Small intestine (tissue), 16 donors: ENCODE measurements around the gene DCUN1D3. TPM values are rescaled to one million over a fixed set of nuclear protein-coding genes. Genes with fewer than 3 reads are reported as not detected.
"Not testable (repeated sequence)": the region's sequence is repeated elsewhere in the genome, so short reads cannot be mapped to it uniquely, and the experiment has no call there.

Source experiments
- DNase-seq, 2 donors: peaks; one replicate each; pipeline versions ENCODE4 v3.0.0 to v3.0.0-alpha.2; 2013
- FAIRE-seq: peaks from 2 replicates; lab custom pipeline; 2012; peaks lifted over from hg19 to GRCh38; lab: Jason Lieb, UNC
- H3K27ac ChIP-seq, 3 donors: one replicate each; pipeline ENCODE4 v1.5.1; 2013; ENCODE audit warnings: low read length in 2 of 3, mild to moderate bottlenecking in 2 of 3, control low read depth in 1 of 3, inconsistent platforms in 1 of 3, low read depth in 1 of 3, moderate library complexity in 1 of 3
- H3K27me3 ChIP-seq, 3 donors: one replicate each; pipeline ENCODE4 v1.6.1; 2013; ENCODE audit warnings: low read length in 3 of 3, inconsistent platforms in 1 of 3; ENCODE audit not compliant: control insufficient read depth in 3 of 3, insufficient read depth in 3 of 3
- H3K36me3 ChIP-seq, 3 donors: one replicate each; pipeline ENCODE4 v1.6.1; 2013; ENCODE audit warnings: low read length in 3 of 3, inconsistent platforms in 1 of 3, low read depth in 1 of 3, mild to moderate bottlenecking in 1 of 3, moderate library complexity in 1 of 3; ENCODE audit not compliant: control insufficient read depth in 3 of 3, insufficient read depth in 2 of 3
- H3K4me1 ChIP-seq, 3 donors: one replicate each; pipeline ENCODE4 v1.6.1; 2013; ENCODE audit warnings: low read length in 2 of 3, inconsistent platforms in 1 of 3, low read depth in 1 of 3, mild to moderate bottlenecking in 1 of 3, moderate library complexity in 1 of 3; ENCODE audit not compliant: control insufficient read depth in 3 of 3, insufficient read depth in 2 of 3
- H3K4me3 ChIP-seq, 3 donors: one replicate each; pipeline ENCODE4 v1.5.1; 2013; ENCODE audit warnings: low read length in 3 of 3, control low read depth in 1 of 3, inconsistent platforms in 1 of 3, low read depth in 1 of 3, mild to moderate bottlenecking in 1 of 3, moderate library complexity in 1 of 3
- H3K9me3 ChIP-seq, 2 donors: one replicate each; pipeline ENCODE4 v1.6.1; 2013; ENCODE audit warnings: low read depth in 1 of 2, low read length in 1 of 2; ENCODE audit not compliant: control insufficient read depth in 2 of 2, insufficient read depth in 1 of 2
- WGBS, 3 donors: extraction: QIAGEN DNeasy Blood & Tissue Kit; methylation state at CpG; one replicate each; pipeline ENCODE4 v1.1.7; 2013; 5-methylcytosine and 5-hydroxymethylcytosine counted together
- long read RNA-seq, 10 donors: transcript quantifications; one replicate each; lab custom pipeline, GENCODE V29; 2026
- polyA plus RNA-seq, 4 donors: library from polyadenylated mRNA; stranded (reverse) in 3 of 4; unstranded in 1 of 4; fragments of 200-250 nt in 3 of 4; fragments of 120-200 nt in 1 of 4; gene quantifications; one replicate each; pipeline versions ENCODE4 v1.2.1 to v1.2.3, GENCODE V29; 2013
- donor health status: healthy with polysubstance abuse.
- donor health status: control.
- donor health status: control.
- donor health status: Bipolar disorder and iron deficiency.
- donor health status: healthy.

Gene DCUN1D3, protein sequence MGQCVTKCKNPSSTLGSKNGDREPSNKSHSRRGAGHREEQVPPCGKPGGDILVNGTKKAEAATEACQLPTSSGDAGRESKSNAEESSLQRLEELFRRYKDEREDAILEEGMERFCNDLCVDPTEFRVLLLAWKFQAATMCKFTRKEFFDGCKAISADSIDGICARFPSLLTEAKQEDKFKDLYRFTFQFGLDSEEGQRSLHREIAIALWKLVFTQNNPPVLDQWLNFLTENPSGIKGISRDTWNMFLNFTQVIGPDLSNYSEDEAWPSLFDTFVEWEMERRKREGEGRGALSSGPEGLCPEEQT
- polyA plus RNA-seq: 10 to 100 TPM in 1 of 4 donors, 1 to 10 TPM in 3; 1.6 to 18.0 (median 3.8) TPM
- long read RNA-seq, donor 1: 0 reads
- long read RNA-seq, donor 2, full-length matches to known transcripts: 3 of 8 reads
- long read RNA-seq, donor 2, partial matches to known transcripts: 0 of 8 reads
- long read RNA-seq, donor 2, other reads (novel, unspliced or antisense): 5 of 8 reads
- long read RNA-seq, donor 3, full-length matches to known transcripts: 4 of 4 reads
- long read RNA-seq, donor 3, partial matches to known transcripts: 0 of 4 reads
- long read RNA-seq, donor 3, other reads (novel, unspliced or antisense): 0 of 4 reads
- long read RNA-seq, donor 4: 0 reads
- long read RNA-seq, donor 5, full-length matches to known transcripts: 2 of 2 reads
- long read RNA-seq, donor 5, partial matches to known transcripts: 0 of 2 reads
- long read RNA-seq, donor 5, other reads (novel, unspliced or antisense): 0 of 2 reads
- long read RNA-seq, donor 6: 0 reads
- long read RNA-seq, donor 7, full-length matches to known transcripts: 3 of 3 reads
- long read RNA-seq, donor 7, partial matches to known transcripts: 0 of 3 reads
- long read RNA-seq, donor 7, other reads (novel, unspliced or antisense): 0 of 3 reads
- long read RNA-seq, donor 8: 0 reads
- long read RNA-seq, donor 9: 0 reads
- long read RNA-seq, donor 10: 0 reads

DNA sequence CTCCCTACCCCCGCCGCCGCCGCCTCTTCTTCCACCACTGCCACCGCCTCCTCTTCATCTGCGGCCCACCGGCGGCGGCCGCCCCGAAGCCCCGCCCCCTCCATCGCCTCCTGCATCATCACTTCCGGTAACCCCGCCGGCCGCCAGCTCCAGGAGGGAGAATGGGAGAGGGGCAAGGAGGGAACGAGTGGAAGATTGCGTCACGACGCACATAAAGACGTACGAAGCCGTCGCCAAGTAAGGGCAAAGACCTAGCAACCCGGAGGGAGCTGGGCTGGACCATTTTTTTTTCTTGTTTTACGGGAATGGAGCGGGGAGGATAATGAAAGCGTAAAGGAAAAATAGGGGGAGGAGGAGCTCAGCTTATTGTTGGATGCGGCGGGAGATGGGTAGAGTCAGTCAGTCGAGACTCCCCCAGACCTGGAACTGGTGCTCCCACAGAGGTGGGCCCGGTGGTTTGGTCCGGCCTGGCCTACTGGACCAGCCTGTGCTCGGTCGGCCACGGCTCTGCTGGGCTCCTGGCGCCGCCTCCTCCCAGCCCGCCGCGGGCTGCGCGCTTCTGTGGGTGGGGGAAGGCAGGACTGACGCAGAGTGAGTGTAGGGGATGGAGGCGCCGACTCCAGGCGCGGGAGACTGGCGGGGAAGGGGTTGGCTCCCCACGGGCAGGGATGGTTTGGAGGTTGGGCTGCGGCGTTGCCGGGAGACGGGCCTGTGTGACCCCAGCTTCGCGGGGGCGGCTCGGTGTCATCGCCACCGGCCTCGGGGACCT, at the start of gene DCUN1D3, which contains the start of gene LYRM1:
TSS of gene DCUN1D3 (minus strand) at position 60 of the 769 bp plus-strand sequence. CDS start 37,820 bp downstream, outside the sequence.
TSS of gene LYRM1 (plus strand) at position 473 of the 769 bp plus-strand sequence. CDS start 14,785 bp downstream, outside the sequence.
- Histone ChIP-seq H3K4me1 (peaks cover 2 to 51% (median 32%) of the 10 kb centered on the region in 3 donors), H3K36me3 (peaks cover 0 to 7% (median 0%) of the 10 kb centered on the region in 3 donors), H3K9me3 (no peaks in the 10 kb centered on the region), H3K27ac (peak within 1 kb of the TSS; percentile 88 to 99 (median 98)), H3K27me3 (no peaks in the 10 kb centered on the region), H3K4me3 (peak within 1 kb of the TSS; percentile 81 to 89 (median 84))
- 0 to 1% (median 0%) methylated on average over 56 to 62 of the region's 62 CpGs for WGBS, 3 donors
- DNase-seq (peak; percentile 97 to 99), FAIRE-seq (no peak)

- Histone ChIP-seq H3K4me3 (no peak overlapping the region), H3K9me3 (no peaks in the 10 kb centered on the region), H3K27me3 (no peaks in the 10 kb centered on the region), H3K36me3 (no peaks in the 10 kb centered on the region), H3K27ac (no peak overlapping the region), H3K4me1 (no peaks in the 10 kb centered on the region)
- DNase-seq (no peak), FAIRE-seq (no peak)
- 66 to 81% (median 73%) methylated on average over 3 of the region's 3 CpGs for WGBS, 3 donors
Measured at GRCh38 chr16:20949660-20950059, 49.5 kb upstream of the DCUN1D3 start.

GRCh38 chr16:20948444-20948843, 48.3 kb upstream of the DCUN1D3 start:
- no peaks in the 10 kb centered on the region for H3K27me3 ChIP-seq
- DNase-seq: no peak
- H3K27ac ChIP-seq: no peak overlapping the region
- H3K4me1 ChIP-seq: no peaks in the 10 kb centered on the region
- FAIRE-seq: no peak
- H3K4me3 ChIP-seq: no peak overlapping the region
- WGBS, 3 donors: 93 to 96% (median 93%) methylated on average over 9 of the region's 9 CpGs
- no peaks in the 10 kb centered on the region for H3K9me3 ChIP-seq
- H3K36me3 ChIP-seq: no peaks in the 10 kb centered on the region

- H3K4me1 ChIP-seq: no peaks in the 10 kb centered on the region
- H3K9me3 ChIP-seq: no peaks in the 10 kb centered on the region
- WGBS, 3 donors: 79 to 85% (median 83%) methylated on average over 8 of the region's 8 CpGs
- FAIRE-seq (no peak), DNase-seq (no peak)
- no peak overlapping the region for H3K27ac ChIP-seq
- no peak overlapping the region for H3K4me3 ChIP-seq
- H3K27me3 ChIP-seq: no peaks in the 10 kb centered on the region
- no peaks in the 10 kb centered on the region for H3K36me3 ChIP-seq
Measured at GRCh38 chr16:20946015-20946629, 46.0 kb upstream of the DCUN1D3 start.

GRCh38 chr16:20945575-20945875, 45.4 kb upstream of the DCUN1D3 start:
- not testable (repeated sequence) for FAIRE-seq, H3K9me3 ChIP-seq, H3K4me1 ChIP-seq, H3K27me3 ChIP-seq, DNase-seq, H3K36me3 ChIP-seq, H3K4me3 ChIP-seq, H3K27ac ChIP-seq
- WGBS, 3 donors: 94 to 96% (median 95%) methylated on average over 11 of the region's 11 CpGs

GRCh38 chr16:20944861-20945574, 44.9 kb upstream of the DCUN1D3 start:
- 81 to 86% (median 83%) methylated on average over 5 of the region's 5 CpGs for WGBS, 3 donors
- FAIRE-seq: no peak
- H3K4me1 ChIP-seq: no peaks in the 10 kb centered on the region
- H3K27me3 ChIP-seq: no peaks in the 10 kb centered on the region
- H3K36me3 ChIP-seq: no peaks in the 10 kb centered on the region
- H3K27ac ChIP-seq: no peak overlapping the region
- no peak for DNase-seq
- no peak overlapping the region for H3K4me3 ChIP-seq
- no peaks in the 10 kb centered on the region for H3K9me3 ChIP-seq

GRCh38 chr16:20942256-20942655, 42.1 kb upstream of the DCUN1D3 start:
- no peak for FAIRE-seq
- no peaks in the 10 kb centered on the region for H3K27me3 ChIP-seq
- H3K4me1 ChIP-seq: no peaks in the 10 kb centered on the region
- no peaks in the 10 kb centered on the region for H3K9me3 ChIP-seq
- no peak for DNase-seq
- no peak overlapping the region for H3K27ac ChIP-seq
- WGBS, 3 donors: 80 to 92% (median 86%) methylated on average over 4 of the region's 4 CpGs
- no peaks in the 10 kb centered on the region for H3K36me3 ChIP-seq
- no peak overlapping the region for H3K4me3 ChIP-seq
